Embryonic facial prominence (tissue), 1 donor: ENCODE measurements around the gene ANK3.

Experiments
- DNase-seq: peaks from one replicate; pipeline ENCODE4 v3.0.0-alpha.2; 2016; ENCODE audit errors: extremely low spot score

ANK3 gene

GRCh38 chr10:60139290-60139689 lies 250.4 kb downstream of the ANK3 start:
- DNase-seq, result no peak

DNA sequence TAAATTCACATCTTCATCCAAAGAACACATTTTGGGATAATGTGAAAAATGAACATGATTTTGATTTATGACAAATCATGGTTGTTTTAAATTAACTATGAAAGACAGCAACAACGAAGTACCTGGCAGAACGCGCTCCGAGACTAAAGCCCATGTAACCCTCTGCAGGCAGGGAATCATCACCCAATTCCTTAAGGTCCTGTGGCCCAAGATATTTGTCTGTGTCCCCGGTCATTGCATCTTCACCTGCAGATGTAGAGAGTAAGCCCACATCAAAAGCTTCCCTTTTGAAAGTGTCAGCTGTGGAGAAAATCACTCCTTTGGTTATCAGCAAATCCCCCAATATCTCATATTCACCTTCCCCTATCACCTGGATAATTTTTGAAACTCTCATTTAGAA lies 250.8 kb downstream of the ANK3 start:
- DNase-seq, result no peak

- no peak for DNase-seq
These were observed 251.6 kb downstream of the ANK3 start for GRCh38 chr10:60138026-60138425.

DNA sequence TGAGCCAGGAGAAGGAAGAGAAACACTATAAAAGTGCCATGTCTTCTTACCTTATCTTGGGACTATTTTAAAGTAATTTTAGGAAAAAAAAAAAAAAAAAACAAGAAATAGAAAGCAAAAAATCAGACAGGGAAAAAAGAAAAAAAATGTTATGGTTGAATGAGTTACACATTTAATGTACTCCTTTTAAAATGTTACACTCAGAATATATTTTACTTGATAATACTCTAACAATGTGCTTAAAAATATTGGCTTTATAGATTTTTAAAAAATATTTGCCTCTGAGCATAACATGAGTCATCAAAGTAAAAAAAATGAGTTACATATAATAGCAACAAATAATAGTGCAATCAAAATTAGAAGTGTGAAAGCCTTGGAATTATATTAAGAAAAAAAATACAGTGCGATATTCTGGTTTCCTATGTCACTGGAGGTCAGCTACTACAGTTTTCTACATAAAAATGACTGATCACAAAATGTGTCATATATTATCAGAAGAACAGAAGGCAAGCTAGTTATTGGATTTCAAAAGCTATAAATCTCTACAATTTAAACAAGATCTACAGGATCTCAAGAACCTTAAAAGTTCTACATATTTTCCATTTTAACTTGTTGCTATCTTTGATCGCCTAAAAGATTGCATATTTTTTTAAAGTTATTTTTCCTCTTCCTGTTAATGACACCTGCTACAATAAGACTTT lies 252.2 kb downstream of the ANK3 start:
- DNase-seq, result no peak

GRCh38 chr10:60135020-60135419 lies 254.7 kb downstream of the ANK3 start:
- no peak for DNase-seq

DNA sequence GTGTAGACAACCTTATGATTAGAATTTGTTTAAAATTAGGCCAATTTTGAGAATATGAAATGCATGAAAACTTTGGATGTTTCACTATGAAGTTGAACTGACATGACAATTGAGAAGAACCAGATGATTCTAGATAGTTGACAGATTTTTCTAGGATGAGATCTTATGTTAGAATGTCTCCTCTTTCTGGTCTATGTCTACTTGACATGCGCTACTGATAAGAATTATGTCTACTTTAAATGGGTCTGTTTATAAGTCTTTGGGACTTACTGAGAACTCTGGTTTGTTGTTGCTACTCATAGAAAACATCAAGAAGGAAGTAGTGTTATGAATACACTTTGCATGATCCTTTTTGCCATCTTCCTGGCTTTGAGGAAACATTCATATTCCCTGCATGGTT lies 255.1 kb downstream of the ANK3 start:
- DNase-seq, result no peak

GRCh38 chr10:60130130-60130579 lies 259.5 kb downstream of the ANK3 start:
- DNase-seq, result no peak

GRCh38 chr10:60125895-60126294 lies 263.8 kb downstream of the ANK3 start:
- DNase-seq, result no peak

- no peak for DNase-seq
These were observed 265.1 kb downstream of the ANK3 start for GRCh38 chr10:60124536-60124935.

GRCh38 chr10:60123668-60124067 lies 266.0 kb downstream of the ANK3 start:
- no peak for DNase-seq

- no peak for DNase-seq
These were observed 266.5 kb downstream of the ANK3 start for GRCh38 chr10:60123172-60123571.

DNA sequence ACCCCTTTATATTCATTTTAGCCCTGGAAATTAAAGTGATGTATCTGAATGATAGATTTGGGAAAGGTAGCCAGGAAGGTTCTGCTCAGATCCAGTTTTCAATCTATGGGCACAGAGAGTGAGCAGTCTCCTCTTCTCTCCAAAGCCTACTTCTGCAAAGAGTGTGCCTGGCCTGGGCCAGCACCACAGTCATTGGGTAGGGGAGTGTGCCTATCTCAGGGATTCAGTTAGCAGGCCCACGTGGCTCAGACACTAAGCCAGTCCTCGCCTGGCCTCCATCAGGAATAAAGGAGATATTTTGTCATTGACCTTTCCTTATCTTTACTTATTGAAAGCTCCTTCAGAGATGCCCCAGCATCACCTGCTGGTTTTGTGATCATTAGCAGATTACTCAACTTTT lies 267.5 kb downstream of the ANK3 start:
- no peak for DNase-seq

- DNase-seq, result no peak
These were observed 274.7 kb downstream of the ANK3 start for GRCh38 chr10:60114765-60115586.

DNA sequence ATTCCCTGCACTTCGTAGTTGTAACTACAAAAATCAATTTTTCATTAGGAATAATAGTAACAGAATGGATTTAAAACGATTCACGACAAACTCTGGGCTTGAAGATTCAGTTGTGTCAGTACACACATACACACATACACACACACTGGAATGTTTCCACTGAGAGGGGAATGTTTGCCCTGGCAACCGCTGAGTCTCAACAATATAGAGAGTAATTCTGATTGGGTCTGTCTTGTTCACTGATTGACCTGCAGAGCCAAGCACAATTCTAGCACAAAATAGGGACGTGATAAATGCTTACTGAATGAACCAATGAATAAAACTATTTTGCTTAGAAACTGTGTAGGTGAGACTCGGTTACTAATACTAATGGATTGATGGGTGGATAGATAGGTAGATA lies 278.9 kb downstream of the ANK3 start:
- no peak for DNase-seq

DNA sequence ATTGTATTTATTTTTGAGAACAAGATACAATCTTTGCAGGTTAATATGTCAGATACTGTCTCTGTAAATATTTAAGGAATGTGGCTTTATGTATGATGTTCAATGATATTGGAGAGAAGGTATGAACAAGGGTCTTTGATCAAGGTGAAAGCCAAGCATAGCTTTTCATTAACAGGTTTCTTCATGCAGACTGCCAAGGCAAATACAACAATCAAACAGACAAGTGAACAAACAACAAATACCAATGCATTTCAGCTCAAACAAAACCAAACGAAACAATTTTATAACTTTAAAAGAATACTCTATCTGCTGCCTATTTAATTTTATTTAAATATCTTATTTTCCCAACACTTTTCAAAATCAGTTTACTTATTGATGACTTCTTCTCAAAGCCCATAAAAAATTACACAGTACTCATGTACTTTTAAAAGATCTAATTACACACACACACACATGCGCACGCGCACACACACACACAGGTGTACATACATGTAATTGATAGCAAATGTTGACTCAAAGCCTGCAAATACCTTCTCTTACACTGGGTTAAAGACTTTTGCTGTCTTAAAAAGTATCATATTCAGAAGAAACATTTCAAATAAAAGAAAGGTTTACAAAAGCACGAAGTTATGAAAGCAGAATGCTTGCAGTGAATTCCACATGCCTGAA lies 282.2 kb downstream of the ANK3 start:
- no peak for DNase-seq

DNA sequence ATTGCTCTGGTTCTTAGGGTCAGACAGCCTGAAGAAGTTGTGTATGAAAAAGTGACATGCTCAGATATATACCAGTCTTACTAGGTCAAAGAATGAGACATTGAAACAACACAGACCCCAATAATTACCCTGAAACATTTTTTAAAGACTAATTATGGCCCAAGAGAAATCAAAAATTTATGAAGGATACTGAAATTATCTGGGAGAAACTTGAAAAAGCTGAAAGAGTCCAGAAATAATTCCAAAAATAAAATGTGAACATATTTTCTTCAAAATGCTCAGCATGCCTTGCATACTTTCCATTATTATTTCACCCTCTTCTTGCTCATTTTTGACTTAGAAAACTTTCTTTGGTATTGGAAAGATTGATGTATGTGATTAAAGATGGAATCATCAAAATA lies 284.4 kb downstream of the ANK3 start:
- no peak for DNase-seq

DNA sequence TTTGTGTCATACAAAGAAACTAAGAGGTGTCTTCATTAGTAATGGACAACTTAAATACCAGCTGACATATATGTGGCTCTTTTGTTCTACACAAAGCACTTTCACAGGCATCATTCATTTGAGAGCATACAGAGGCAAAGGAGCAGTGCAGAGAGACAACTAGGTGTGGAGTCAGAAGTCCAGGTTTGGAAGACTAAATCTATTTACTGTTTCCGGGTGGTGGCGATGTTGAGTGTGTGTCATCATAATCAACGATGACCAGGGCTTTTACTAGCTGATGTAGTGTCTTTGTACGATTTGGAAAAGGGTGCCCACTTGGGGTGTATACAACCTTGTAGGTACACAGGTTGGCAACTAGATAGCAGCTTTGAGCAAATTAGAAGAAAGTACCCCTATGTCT lies 287.9 kb downstream of the ANK3 start:
- no peak for DNase-seq

GRCh38 chr10:60099998-60100747 lies 289.5 kb downstream of the ANK3 start:
- DNase-seq, result peak; percentile 27

DNA sequence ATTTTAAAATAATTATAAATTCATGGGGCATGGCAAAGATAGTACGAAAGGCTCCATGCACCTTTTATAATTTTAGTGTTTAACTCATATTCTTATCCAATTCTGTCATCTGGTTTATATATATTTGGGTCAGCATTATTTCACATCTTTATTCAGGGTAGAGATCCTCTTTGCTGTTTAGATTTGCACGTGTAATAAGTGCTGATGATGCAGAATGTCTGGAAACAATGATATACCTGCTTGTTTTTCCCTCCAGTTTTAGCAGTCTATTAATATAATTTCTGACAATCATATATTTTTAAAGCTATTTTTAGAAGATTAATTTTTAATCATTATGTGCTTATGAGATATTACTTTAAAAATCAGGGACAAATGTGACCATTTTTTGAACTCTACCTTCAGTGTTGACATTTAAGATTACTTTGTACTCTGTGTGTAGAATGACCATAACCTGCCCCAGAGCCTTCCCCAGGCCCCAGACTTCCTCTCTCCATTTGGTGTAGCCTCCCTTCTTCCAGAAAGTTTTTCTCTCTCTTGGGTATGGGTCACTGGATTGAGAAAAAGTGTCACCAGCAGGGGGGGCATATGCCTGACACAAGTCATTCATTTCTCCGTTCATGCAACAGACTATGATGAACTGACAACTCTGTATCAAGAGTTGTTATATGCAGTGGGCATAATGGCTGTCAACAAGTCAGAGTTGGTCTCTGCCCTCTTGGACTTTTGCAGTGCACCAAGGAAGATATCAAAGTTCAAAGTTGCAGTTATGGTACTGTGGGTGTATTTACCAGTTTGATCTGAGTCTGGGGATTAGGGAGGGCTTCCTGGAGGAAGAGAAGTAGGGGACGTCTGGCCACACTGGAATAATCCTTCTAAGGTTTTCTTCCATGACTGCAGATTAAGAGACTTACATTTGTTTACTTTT lies 290.7 kb downstream of the ANK3 start:
- no peak for DNase-seq

GRCh38 chr10:60096761-60097513 lies 292.7 kb downstream of the ANK3 start:
- DNase-seq, result no peak
